T-helper 2 cell treated with Interferon-gamma antibody and Interleukin-4, amounts not matched to agents 5 μg/mL and 100 μg/mL, for 36 hours (primary cell): ENCODE measurements around the gene TSHZ2.
"Not testable (repeated sequence)": the region's sequence is repeated elsewhere in the genome, so short reads cannot be mapped to it uniquely, and the experiment has no call there.

Source experiments
- DNase-seq: peaks from one replicate; pipeline ENCODE4 v3.0.0; 2021; ENCODE audit warnings: low spot score
- H3K27ac Mint-ChIP-seq: one replicate; pipeline ENCODE4 v1.8.0; 2021; ENCODE audit warnings: mild to moderate bottlenecking, mixed read lengths
- H3K27me3 Mint-ChIP-seq: one replicate; pipeline ENCODE4 v1.8.0; 2021; ENCODE audit warnings: low read depth, mixed read lengths
- H3K36me3 Mint-ChIP-seq: one replicate; pipeline ENCODE4 v1.8.0; 2021; ENCODE audit warnings: low read depth, mixed read lengths
- H3K4me1 Mint-ChIP-seq: one replicate; pipeline ENCODE4 v1.8.0; 2021; ENCODE audit warnings: low read depth, mixed read lengths
- H3K4me3 Mint-ChIP-seq: one replicate; pipeline ENCODE4 v1.8.0; 2022; ENCODE audit warnings: mild to moderate bottlenecking, moderate library complexity, mixed read lengths
- H3K9me3 Mint-ChIP-seq: one replicate; pipeline ENCODE4 v1.8.0; 2021; ENCODE audit warnings: mixed read lengths

TSHZ2 gene

DNA sequence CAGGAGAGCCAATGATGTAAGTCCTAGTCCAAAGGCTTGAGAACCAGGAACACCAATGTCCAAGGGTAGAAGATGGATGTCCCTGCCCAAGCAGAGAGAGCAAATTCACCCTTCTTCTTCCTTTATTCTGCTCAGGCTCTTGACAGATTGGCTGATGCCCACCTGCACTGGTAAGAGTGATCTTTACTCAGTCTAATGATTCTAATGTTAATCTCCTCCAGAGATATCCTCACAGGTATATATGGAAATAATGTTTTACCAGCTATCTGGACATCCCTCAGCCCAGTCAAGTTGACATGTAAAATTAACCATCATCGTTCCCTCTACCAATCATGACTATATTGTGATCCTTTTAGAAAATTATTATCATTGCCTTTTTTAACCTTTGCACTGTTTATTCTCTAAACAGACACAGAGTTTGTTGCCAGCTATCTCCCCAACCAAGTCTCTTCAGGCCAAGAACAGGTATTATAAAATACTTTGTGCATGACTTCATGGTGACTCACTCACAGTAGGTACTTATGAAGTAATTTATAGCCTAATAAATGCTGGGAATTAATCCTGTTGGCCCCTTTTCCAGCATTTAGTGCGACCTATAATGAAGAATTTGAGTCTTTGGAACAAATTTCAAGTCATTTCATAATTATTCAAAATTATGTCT lies 26.2 kb upstream of the TSHZ2 start:
- DNase-seq: no peak
- no peaks in the 10 kb centered on the region for H3K4me1 Mint-ChIP-seq
- H3K36me3 Mint-ChIP-seq: no peaks in the 10 kb centered on the region
- no peaks in the 10 kb centered on the region for H3K9me3 Mint-ChIP-seq
- H3K4me3 Mint-ChIP-seq: no peak overlapping the region
- H3K27me3 Mint-ChIP-seq: no peaks in the 10 kb centered on the region
- no peak overlapping the region for H3K27ac Mint-ChIP-seq

- Mint-ChIP-seq H3K36me3 (no peaks in the 10 kb centered on the region), H3K4me3 (no peak overlapping the region), H3K27me3 (no peaks in the 10 kb centered on the region), H3K9me3 (no peaks in the 10 kb centered on the region), H3K4me1 (no peaks in the 10 kb centered on the region), H3K27ac (no peak overlapping the region)
- DNase-seq: no peak
Observed at GRCh38 chr20:52948491-52948890, 23.7 kb upstream of the TSHZ2 start.

DNA sequence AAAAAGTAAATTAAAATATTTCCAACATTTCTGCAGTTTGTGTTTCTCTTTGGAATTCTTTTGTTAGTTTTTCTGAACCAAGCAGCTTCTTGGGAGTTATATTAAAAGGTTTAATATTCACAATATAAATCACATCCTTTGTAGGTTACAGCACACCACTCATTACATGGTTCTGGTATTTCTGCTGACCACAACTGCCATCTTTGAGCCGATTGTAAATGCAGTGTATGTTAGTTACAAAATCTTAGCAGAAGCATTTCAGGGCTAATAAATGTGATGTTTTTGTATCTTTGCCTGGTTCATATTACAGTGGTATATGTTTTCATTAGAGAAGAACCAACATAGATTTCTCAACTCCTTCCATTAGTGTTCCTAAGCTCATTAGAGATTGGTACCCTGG lies 19.1 kb upstream of the TSHZ2 start:
- Mint-ChIP-seq H3K4me3 (no peak overlapping the region), H3K27me3 (no peaks in the 10 kb centered on the region), H3K9me3 (no peaks in the 10 kb centered on the region), H3K27ac (no peak overlapping the region), H3K4me1 (no peaks in the 10 kb centered on the region), H3K36me3 (no peaks in the 10 kb centered on the region)
- DNase-seq: no peak

GRCh38 chr20:52954849-52955248 lies 17.3 kb upstream of the TSHZ2 start:
- Mint-ChIP-seq H3K9me3 (no peaks in the 10 kb centered on the region), H3K36me3 (no peaks in the 10 kb centered on the region), H3K27ac (no peak overlapping the region), H3K27me3 (no peaks in the 10 kb centered on the region), H3K4me1 (no peaks in the 10 kb centered on the region), H3K4me3 (no peak overlapping the region)
- DNase-seq: no peak

DNA sequence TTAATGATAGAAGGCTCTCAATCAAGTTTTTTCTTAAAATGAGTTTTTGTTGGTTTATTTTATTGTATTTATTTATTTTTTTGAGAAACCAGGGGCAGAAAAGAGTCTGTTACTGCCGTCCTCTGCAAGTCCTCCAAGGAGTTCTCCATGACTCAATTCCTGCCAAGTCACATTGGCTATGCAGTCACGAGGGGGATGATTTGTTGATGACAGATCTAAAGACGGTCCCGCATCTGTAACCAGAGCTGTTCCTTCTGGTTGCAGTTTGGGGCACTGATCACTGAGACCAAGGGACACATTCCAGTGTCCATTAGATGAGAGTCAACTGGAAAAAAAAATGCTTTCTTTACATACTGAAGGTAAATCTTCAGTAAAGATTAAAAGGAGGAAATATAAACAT lies 13.9 kb upstream of the TSHZ2 start:
- no peak overlapping the region for H3K27ac Mint-ChIP-seq
- no peaks in the 10 kb centered on the region for H3K4me1 Mint-ChIP-seq
- no peaks in the 10 kb centered on the region for H3K36me3 Mint-ChIP-seq

DNA sequence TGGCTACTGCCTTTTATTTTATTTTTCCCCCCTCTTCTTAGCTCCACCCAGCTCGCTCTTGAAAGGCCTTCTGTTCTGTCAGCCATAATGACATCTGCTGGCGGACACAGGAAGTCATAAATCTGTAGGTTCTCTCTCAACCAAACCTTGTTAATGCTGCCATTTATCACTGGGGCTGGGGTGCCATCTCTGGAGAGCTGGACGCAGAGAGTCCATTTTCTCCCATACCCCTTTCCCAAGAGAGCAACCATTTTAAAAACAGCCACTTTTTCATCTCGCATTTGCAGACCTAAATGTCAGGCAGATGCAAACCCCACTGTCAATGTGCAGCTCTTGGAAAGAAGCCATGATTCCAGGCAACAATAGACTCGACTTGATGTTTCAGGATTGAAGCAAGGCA lies 13.0 kb upstream of the TSHZ2 start:
- no peak overlapping the region for H3K4me3 Mint-ChIP-seq
- no peak for DNase-seq
- no peaks in the 10 kb centered on the region for H3K4me1 Mint-ChIP-seq
- no peak overlapping the region for H3K27ac Mint-ChIP-seq
- no peaks in the 10 kb centered on the region for H3K27me3 Mint-ChIP-seq
- no peaks in the 10 kb centered on the region for H3K9me3 Mint-ChIP-seq
- no peaks in the 10 kb centered on the region for H3K36me3 Mint-ChIP-seq

More for the DNA sequence above, 13.9 kb upstream of the TSHZ2 start:
- Mint-ChIP-seq H3K4me3 (no peak overlapping the region), H3K27me3 (no peaks in the 10 kb centered on the region), H3K9me3 (no peaks in the 10 kb centered on the region)
- DNase-seq: no peak

GRCh38 chr20:52962183-52962582 lies 10.0 kb upstream of the TSHZ2 start:
- Mint-ChIP-seq H3K27ac (no peak overlapping the region), H3K9me3 (no peaks in the 10 kb centered on the region), H3K4me3 (no peak overlapping the region), H3K36me3 (no peaks in the 10 kb centered on the region), H3K27me3 (no peaks in the 10 kb centered on the region), H3K4me1 (no peaks in the 10 kb centered on the region)
- DNase-seq: no peak

- no peaks in the 10 kb centered on the region for H3K36me3 Mint-ChIP-seq
- no peaks in the 10 kb centered on the region for H3K27me3 Mint-ChIP-seq
- H3K9me3 Mint-ChIP-seq: no peaks in the 10 kb centered on the region
- no peaks in the 10 kb centered on the region for H3K4me1 Mint-ChIP-seq
- no peak overlapping the region for H3K27ac Mint-ChIP-seq
- no peak overlapping the region for H3K4me3 Mint-ChIP-seq
- DNase-seq: no peak
Observed at GRCh38 chr20:52963131-52963530, 9.0 kb upstream of the TSHZ2 start.

DNA sequence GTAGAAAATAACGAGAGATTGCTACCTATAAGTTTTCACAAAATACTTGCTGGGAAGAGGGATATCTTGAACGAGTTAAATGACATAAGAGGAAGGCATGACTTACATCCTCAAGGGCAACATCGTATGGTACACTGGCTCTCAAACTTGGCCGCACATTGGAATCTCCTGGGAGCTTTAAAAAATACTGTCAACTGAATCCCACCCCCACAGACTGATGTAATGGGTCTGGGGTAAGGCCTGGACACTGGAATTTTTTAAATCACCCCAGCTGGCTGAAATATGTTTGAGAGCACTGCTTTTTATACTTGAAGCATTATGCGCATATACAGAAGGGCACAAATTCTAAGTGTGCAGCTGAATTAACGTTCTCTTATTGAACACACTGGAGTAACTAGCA lies 8.0 kb upstream of the TSHZ2 start:
- Mint-ChIP-seq H3K4me3 (no peak overlapping the region), H3K27ac (no peak overlapping the region), H3K9me3 (no peaks in the 10 kb centered on the region), H3K27me3 (no peaks in the 10 kb centered on the region), H3K4me1 (no peaks in the 10 kb centered on the region), H3K36me3 (no peaks in the 10 kb centered on the region)
- no peak for DNase-seq

GRCh38 chr20:52965380-52965779 lies 6.8 kb upstream of the TSHZ2 start:
- Mint-ChIP-seq H3K4me1 (no peaks in the 10 kb centered on the region), H3K27ac (no peak overlapping the region), H3K4me3 (no peak overlapping the region), H3K9me3 (no peaks in the 10 kb centered on the region), H3K27me3 (peaks cover 3% of the 10 kb centered on the region), H3K36me3 (no peaks in the 10 kb centered on the region)
- no peak for DNase-seq

- Mint-ChIP-seq H3K27me3 (peaks cover 3% of the 10 kb centered on the region), H3K36me3 (no peaks in the 10 kb centered on the region), H3K4me3 (no peak overlapping the region), H3K4me1 (no peaks in the 10 kb centered on the region), H3K27ac (no peak overlapping the region), H3K9me3 (no peaks in the 10 kb centered on the region)
- DNase-seq: no peak
Observed at GRCh38 chr20:52965819-52966218, 6.3 kb upstream of the TSHZ2 start.

DNA sequence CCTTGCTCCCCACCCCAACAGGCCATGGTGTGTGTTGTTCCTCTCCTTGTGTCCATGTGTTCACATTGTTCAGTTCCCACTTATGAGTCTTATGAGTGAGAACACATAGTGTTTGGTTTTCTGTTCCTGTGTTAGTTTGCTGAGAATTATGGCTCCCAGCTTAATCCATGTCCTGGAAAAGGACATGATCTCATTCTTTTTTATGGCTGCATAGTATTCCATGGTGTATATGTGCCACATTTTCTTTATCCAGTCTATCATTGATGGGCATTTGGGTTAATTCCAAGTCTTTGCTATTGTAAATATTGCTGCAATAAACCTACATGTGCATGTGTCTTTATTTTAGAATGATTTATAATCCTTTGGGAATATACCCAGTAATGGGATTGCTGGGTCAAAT lies 5.6 kb upstream of the TSHZ2 start:
- H3K27ac Mint-ChIP-seq, H3K4me1 Mint-ChIP-seq, H3K36me3 Mint-ChIP-seq, DNase-seq, H3K4me3 Mint-ChIP-seq, H3K9me3 Mint-ChIP-seq: not testable (repeated sequence)
- peaks cover 10% of the 10 kb centered on the region for H3K27me3 Mint-ChIP-seq

DNA sequence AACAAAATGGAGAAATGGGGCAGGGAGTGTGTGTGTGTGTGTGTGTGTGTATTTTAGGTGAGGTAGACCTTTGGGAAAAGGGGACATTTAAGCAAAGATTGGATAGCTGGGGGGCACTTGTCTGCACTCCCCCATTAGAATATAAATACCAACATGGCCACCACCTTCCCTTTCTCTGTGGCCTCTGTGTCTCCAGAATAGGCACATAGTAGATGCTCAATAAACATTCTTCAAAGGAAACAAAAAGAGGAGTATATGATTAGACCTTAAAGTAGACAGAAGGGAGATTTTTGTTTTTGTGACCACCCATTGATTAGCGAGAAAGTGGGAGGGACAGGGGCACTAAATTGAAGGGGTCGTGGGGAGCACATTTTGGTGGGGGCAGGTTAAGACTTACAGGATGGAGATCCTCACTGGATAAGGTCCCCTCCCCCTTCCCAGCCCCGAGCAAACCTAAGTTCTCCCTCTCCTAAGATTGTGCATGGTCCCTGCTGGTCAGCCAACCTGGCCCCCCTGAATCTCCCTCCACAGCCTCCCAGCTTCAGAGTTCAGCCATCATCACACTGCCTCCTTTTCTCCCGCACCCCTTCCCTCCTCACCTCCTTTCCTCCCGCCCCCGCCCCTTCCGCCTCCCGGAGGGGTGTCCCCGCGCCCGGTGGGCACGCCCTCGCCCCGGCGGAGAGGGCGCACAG lies 514 bp upstream of the TSHZ2 start:
- Mint-ChIP-seq H3K4me3 (peak overlapping the region; percentile 72), H3K36me3 (peaks cover 2% of the 10 kb centered on the region), H3K27me3 (peaks cover 22% of the 10 kb centered on the region), H3K4me1 (peaks cover 22% of the 10 kb centered on the region), H3K9me3 (no peaks in the 10 kb centered on the region), H3K27ac (no peak overlapping the region)
- DNase-seq: no peak

DNA sequence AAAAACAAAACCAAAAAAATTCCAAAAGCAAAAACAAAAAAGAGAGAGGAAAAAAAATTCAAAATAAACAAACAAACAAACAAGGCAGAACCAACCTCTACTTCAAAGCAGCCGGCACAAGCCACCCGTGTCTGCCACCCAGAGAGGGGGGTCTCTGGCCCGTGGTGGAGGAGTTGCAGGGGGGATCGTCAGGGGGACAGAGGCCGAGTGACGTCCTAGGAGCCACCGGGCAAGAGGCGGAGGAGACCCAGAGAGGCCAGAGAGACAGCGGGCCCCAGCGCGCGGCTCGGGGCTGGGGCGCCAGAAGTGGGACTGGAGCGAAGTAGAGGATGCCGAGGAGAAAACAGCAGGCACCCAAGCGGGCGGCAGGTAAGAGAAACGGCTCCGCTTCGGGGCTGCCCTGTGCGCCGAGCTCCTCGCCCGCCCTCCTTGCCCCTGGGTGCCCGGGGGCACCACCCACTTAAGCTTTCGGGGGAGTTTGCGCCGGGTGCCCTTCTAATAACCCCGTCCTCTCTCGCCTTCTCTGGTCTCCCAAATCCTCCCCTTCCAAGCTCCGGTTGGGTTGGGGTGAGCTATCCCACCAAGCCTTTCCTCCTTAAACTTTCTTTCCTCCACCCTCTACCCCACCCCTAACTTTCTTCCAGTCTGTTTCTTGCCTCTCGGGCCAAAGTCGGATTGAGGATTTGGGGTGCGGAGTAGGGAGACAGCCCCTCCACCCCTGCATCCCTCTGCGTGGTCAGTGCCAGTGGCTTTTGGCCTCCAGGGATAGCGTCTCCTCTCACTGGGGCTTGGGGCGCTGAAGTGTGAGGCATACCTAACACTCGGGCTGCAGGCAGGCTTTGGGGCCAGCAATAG lies 1.0 kb downstream of the TSHZ2 start:
- Mint-ChIP-seq H3K27me3 (peaks cover 22% of the 10 kb centered on the region), H3K36me3 (peaks cover 2% of the 10 kb centered on the region), H3K9me3 (no peaks in the 10 kb centered on the region), H3K27ac (peak overlapping the region; percentile 90), H3K4me1 (peaks cover 30% of the 10 kb centered on the region), H3K4me3 (peak overlapping the region; percentile 98)
- DNase-seq: no peak
